Panc1 (cell line): ENCODE measurements around the gene MST1. TPM values are rescaled to one million over a fixed set of nuclear protein-coding genes. Genes with fewer than 3 reads are reported as not detected.

Experiments used
- ATAC-seq: fragments of 200-7000 bp; cut with Tn5 transposase; 2 replicates; pipeline ENCODE4 v1.9.1; 2020; ENCODE audit warnings: mild to moderate bottlenecking, moderate library complexity
- BruUV-seq: library from RNA; stranded (reverse); fragments of 400-500 nt; replicated peaks from 2 replicates; lab custom pipeline; 2021; lab: Mats Ljungman, UMichigan
- CTCF ChIA-PET: fragments of 300-600 bp; sonication (Branson Sonifier 250); formaldehyde crosslinking; loops from one replicate; lab custom pipeline; 2022; ENCODE audit warnings: antibody characterized with exemption; lab: Charles Lee
- POLR2A ChIA-PET: fragments of 300-600 bp; sonication (Branson Sonifier 250); formaldehyde crosslinking; loops from one replicate; lab custom pipeline; 2022; ENCODE audit warnings: antibody characterized with exemption; lab: Charles Lee
- DNase-seq: peaks from one replicate; pipeline ENCODE4 v3.0.0-alpha.2; 2010; ENCODE audit warnings: low read depth, low spot score
- H3K27ac ChIP-seq: 2 replicates; pipeline ENCODE4 v1.5.1; 2011; ENCODE audit warnings: mild to moderate bottlenecking, low read length, inconsistent platforms
- H3K27me3 ChIP-seq: fragments of 200-500 bp; sonication (Bioruptor generic); 2 replicates; pipeline ENCODE4 v1.6.0; 2014; ENCODE audit warnings: low read length, inconsistent platforms; ENCODE audit not compliant: control insufficient read depth, insufficient read depth
- H3K36me3 ChIP-seq: fragments of 200-500 bp; sonication (Bioruptor generic); 2 replicates; pipeline ENCODE4 v1.5.1; 2014; ENCODE audit warnings: inconsistent platforms, mild to moderate bottlenecking, low read length, moderate library complexity; ENCODE audit not compliant: control insufficient read depth, insufficient read depth
- H3K4me1 ChIP-seq: 2 replicates; pipeline ENCODE4 v1.5.1; 2011; ENCODE audit warnings: inconsistent platforms, mild to moderate bottlenecking, low read length, moderate library complexity; ENCODE audit not compliant: control insufficient read depth, insufficient read depth
- H3K4me3 ChIP-seq, 2 experiments: 2 replicates each; pipeline ENCODE4 v1.5.1; 2011 to 2012; ENCODE audit warnings: low read depth in 2 of 2, low read length in 2 of 2, mild to moderate bottlenecking in 2 of 2, inconsistent platforms in 1 of 2, moderate library complexity in 1 of 2
- H3K9me3 ChIP-seq: fragments of 200-500 bp; sonication (Bioruptor generic); 2 replicates; pipeline ENCODE4 v1.5.1; 2014; ENCODE audit warnings: low read depth, mild to moderate bottlenecking, inconsistent platforms, low read length, moderate library complexity; ENCODE audit not compliant: control insufficient read depth, insufficient read depth
- CTCF ChIP-seq: fragments of 450-650 bp; IDR thresholded peaks from 2 replicates; pipeline ENCODE4 v1.5.1; 2017; ENCODE audit warnings: mild to moderate bottlenecking
- POLR2AphosphoS5 ChIP-seq: IDR thresholded peaks from 2 replicates; pipeline ENCODE4 v1.6.1; 2012; ENCODE audit warnings: mild to moderate bottlenecking, low read depth, low read length, moderate library complexity
- SIN3A ChIP-seq: IDR thresholded peaks from 2 replicates; pipeline ENCODE4 v1.6.1; 2012; ENCODE audit warnings: low read depth, mild to moderate bottlenecking, low read length, moderate library complexity, borderline replicate concordance; ENCODE audit not compliant: insufficient read depth
- TCF7L2 ChIP-seq: IDR thresholded peaks from 2 replicates; pipeline ENCODE4 v1.6.1; 2011; ENCODE audit warnings: mild to moderate bottlenecking, low read depth, low read length, inconsistent platforms
- in situ Hi-C: cut with HindIII; loops from 2 replicates; pipeline ENCODE4 v1.10.0; 2016; ENCODE audit warnings: low sequenced_read_pairs, low pct_unique_long_range_greater_than_20kb
- intact Hi-C: fragments of 100-400 bp; cut with micrococcal nuclease; formaldehyde crosslinking; loops from one replicate; pipeline ENCODE4 v1.10.0; 2022; ENCODE audit not compliant: unreplicated experiment
- total RNA-seq: library from RNA; stranded (reverse); gene quantifications from one replicate; pipeline ENCODE4 v1.2.1, GENCODE V29; 2021; ENCODE audit not compliant: unreplicated experiment
- TF ChIP-seq, protein P1 (sequence below), 2 experiments: IDR thresholded peaks; 2 replicates each; pipeline ENCODE4 v1.6.1; 2011 to 2012; ENCODE audit warnings: low read depth in 2 of 2, control low read depth in 1 of 2, low read length in 1 of 2, mild to moderate bottlenecking in 1 of 2, moderate library complexity in 1 of 2; ENCODE audit not compliant: insufficient read depth in 1 of 2

The MST1 gene
- total RNA-seq, 1 experiment from 2014 or later: 14.0 TPM

- intact Hi-C loops (no loop called here), in situ Hi-C loops (no loop called here)
- Histone ChIP-seq H3K4me3 (no peak overlapping the region), H3K27me3 (no peaks in the 10 kb centered on the region), H3K9me3 (no peaks in the 10 kb centered on the region), H3K27ac (no peak overlapping the region), H3K4me1 (no peaks in the 10 kb centered on the region), H3K36me3 (no peaks in the 10 kb centered on the region)
- TF ChIP-seq POLR2AphosphoS5: no peak
- TF ChIP-seq CTCF: no peak
- TF ChIP-seq, protein P1, sequence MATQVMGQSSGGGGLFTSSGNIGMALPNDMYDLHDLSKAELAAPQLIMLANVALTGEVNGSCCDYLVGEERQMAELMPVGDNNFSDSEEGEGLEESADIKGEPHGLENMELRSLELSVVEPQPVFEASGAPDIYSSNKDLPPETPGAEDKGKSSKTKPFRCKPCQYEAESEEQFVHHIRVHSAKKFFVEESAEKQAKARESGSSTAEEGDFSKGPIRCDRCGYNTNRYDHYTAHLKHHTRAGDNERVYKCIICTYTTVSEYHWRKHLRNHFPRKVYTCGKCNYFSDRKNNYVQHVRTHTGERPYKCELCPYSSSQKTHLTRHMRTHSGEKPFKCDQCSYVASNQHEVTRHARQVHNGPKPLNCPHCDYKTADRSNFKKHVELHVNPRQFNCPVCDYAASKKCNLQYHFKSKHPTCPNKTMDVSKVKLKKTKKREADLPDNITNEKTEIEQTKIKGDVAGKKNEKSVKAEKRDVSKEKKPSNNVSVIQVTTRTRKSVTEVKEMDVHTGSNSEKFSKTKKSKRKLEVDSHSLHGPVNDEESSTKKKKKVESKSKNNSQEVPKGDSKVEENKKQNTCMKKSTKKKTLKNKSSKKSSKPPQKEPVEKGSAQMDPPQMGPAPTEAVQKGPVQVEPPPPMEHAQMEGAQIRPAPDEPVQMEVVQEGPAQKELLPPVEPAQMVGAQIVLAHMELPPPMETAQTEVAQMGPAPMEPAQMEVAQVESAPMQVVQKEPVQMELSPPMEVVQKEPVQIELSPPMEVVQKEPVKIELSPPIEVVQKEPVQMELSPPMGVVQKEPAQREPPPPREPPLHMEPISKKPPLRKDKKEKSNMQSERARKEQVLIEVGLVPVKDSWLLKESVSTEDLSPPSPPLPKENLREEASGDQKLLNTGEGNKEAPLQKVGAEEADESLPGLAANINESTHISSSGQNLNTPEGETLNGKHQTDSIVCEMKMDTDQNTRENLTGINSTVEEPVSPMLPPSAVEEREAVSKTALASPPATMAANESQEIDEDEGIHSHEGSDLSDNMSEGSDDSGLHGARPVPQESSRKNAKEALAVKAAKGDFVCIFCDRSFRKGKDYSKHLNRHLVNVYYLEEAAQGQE (IDR thresholded peaks at IDR 0.05; ENCODE audit: insufficient read depth in 1 of 2, low read depth in 2 of 2, low read length in 1 of 2): no peak
- no peak for TF ChIP-seq SIN3A
- TF ChIP-seq TCF7L2: no peak
- CTCF ChIA-PET: no interaction called here
- POLR2A ChIA-PET: no interaction called here
- no TSS peak for BruUV-seq
- DNase-seq (no peak), ATAC-seq (no peak)
Measured at GRCh38 chr3:49654955-49655556, 34.2 kb downstream of the MST1 start.

- POLR2A ChIA-PET: no interaction called here
- ATAC-seq (no peak), DNase-seq (no peak)
- H3K4me1 ChIP-seq: no peaks in the 10 kb centered on the region
- in situ Hi-C loops (no loop called here), intact Hi-C loops (no loop called here)
- no peaks in the 10 kb centered on the region for H3K9me3 ChIP-seq
- no TSS peak for BruUV-seq
- CTCF ChIA-PET: no interaction called here
- H3K4me3 ChIP-seq: no peak overlapping the region
- H3K27me3 ChIP-seq: no peaks in the 10 kb centered on the region
- TF ChIP-seq, protein P1 (IDR thresholded peaks at IDR 0.05; ENCODE audit: insufficient read depth in 1 of 2, low read depth in 2 of 2, low read length in 1 of 2): no peak
- no peak for TF ChIP-seq CTCF
- TF ChIP-seq TCF7L2: no peak
- no peak for TF ChIP-seq SIN3A
- TF ChIP-seq POLR2AphosphoS5: no peak
- H3K36me3 ChIP-seq: no peaks in the 10 kb centered on the region
- no peak overlapping the region for H3K27ac ChIP-seq
Measured at GRCh38 chr3:49654176-49654825, 35.0 kb downstream of the MST1 start.
